Astrocyte (in vitro differentiated cells and primary cell): ENCODE data around the gene TDRD1.

Experiments used
- CTCF ChIP-seq: IDR thresholded peaks from 2 replicates; pipeline ENCODE4 v1.5.1; 2011; ENCODE audit warnings: low read depth, mild to moderate bottlenecking, inconsistent platforms, low read length, moderate library complexity; ENCODE audit not compliant: insufficient read depth
- EZH2 ChIP-seq: IDR thresholded peaks from 2 replicates; pipeline ENCODE4 v1.6.1; 2012; ENCODE audit warnings: mild to moderate bottlenecking, low read length, inconsistent platforms; ENCODE audit not compliant: insufficient read depth

GRCh38 chr10:114252092-114252491 is 72.9 kb downstream of the TDRD1 start:
- no peak for TF ChIP-seq CTCF
- TF ChIP-seq EZH2, result no peak
